HCT116 (cell line): Measurements from ENCODE around the gene DPY19L3. TPM values are rescaled to one million over a fixed set of nuclear protein-coding genes. Genes with fewer than 3 reads are reported as not detected.

Experiments used
- ATAC-seq: fragments of 200-7000 bp; cut with Tn5 transposase; 2 replicates; pipeline ENCODE4 v1.9.1; 2020; ENCODE audit warnings: mild to moderate bottlenecking, moderate library complexity
- BruUV-seq: library from RNA; stranded (reverse); fragments of 400-500 nt; replicated peaks from 2 replicates; lab custom pipeline; 2021; lab: Mats Ljungman, UMichigan
- CTCF ChIA-PET: fragments of 300-600 bp; sonication (Branson Sonifier 250); formaldehyde crosslinking; loops from one replicate; lab custom pipeline; 2021; ENCODE audit warnings: antibody characterized with exemption; lab: Charles Lee
- POLR2A ChIA-PET: fragments of 300-600, 350-600 bp; sonication (Branson Sonifier 250); formaldehyde crosslinking; loops from one replicate; lab custom pipeline; 2021; ENCODE audit warnings: antibody characterized with exemption; lab: Charles Lee
- RAD21 ChIA-PET, 2 experiments: fragments of 300-600 bp; sonication (Branson Sonifier 250); formaldehyde crosslinking; loops; one replicate each; lab custom pipeline; 2023; ENCODE audit warnings: low total read pairs in 2 of 2; ENCODE audit not compliant: uncharacterized antibody in 2 of 2, unreplicated experiment in 2 of 2, low non-redundant PET in 1 of 2; lab: Charles Lee
- DNase-seq: peaks from one replicate; pipeline ENCODE4 v3.0.0-alpha.2; 2010; ENCODE audit warnings: low read depth, low spot score
- H2AFZ ChIP-seq: fragments of 200-600 bp; shearing (Covaris generic), sonication (generic); 2 replicates; pipeline ENCODE4 v1.6.1; 2017; ENCODE audit warnings: low read depth, mixed run types, mixed read lengths, antibody characterized with exemption, low read length; ENCODE audit not compliant: poor library complexity, severe bottlenecking
- H3K27ac ChIP-seq: 2 replicates; pipeline ENCODE4 v1.5.1; 2012; ENCODE audit warnings: low read depth, low read length
- H3K27me3 ChIP-seq: fragments of 200-600 bp; sonication (generic); 2 replicates; pipeline ENCODE4 v1.6.1; 2016; ENCODE audit warnings: mixed run types, low read length, mixed read lengths; ENCODE audit not compliant: insufficient read depth
- H3K36me3 ChIP-seq, 2 experiments: fragments of 200-500 bp in 1 of 2; fragments of 200-600 bp in 1 of 2; sonication (Bioruptor generic) in 1 of 2; sonication (generic) in 1 of 2; 2 replicates each; pipeline versions ENCODE4 v1.5.1 to v1.6.1; 2014 to 2016; ENCODE audit warnings: low read length in 2 of 2, inconsistent platforms in 1 of 2, mixed read lengths in 1 of 2, mixed run types in 1 of 2; ENCODE audit not compliant: insufficient read depth in 2 of 2, control insufficient read depth in 1 of 2
- H3K4me1 ChIP-seq, 2 experiments: fragments of 200-600 bp in 1 of 2; sonication (generic) in 1 of 2; 2 replicates each; pipeline versions ENCODE4 v1.5.1 to v1.6.1; 2012 to 2017; ENCODE audit warnings: low read length in 2 of 2, inconsistent platforms in 1 of 2, mild to moderate bottlenecking in 1 of 2, mixed read lengths in 1 of 2, mixed run types in 1 of 2, moderate library complexity in 1 of 2; ENCODE audit not compliant: insufficient read depth in 2 of 2, control insufficient read depth in 1 of 2
- H3K4me2 ChIP-seq: fragments of 200-600 bp; sonication (generic); 2 replicates; pipeline ENCODE4 v1.6.1; 2017; ENCODE audit warnings: mixed run types, low read length, mixed read lengths
- H3K4me3 ChIP-seq, 2 experiments: fragments of 200-600 bp in 1 of 2; sonication (generic) in 1 of 2; replicated peaks in 1 of 2; 2 replicates each; pipeline ENCODE4 v1.5.1; 2011 to 2016; ENCODE audit warnings: low read length in 2 of 2, control low read depth in 1 of 2, low read depth in 1 of 2, mild to moderate bottlenecking in 1 of 2, mixed read lengths in 1 of 2, mixed run types in 1 of 2
- H3K79me2 ChIP-seq: fragments of 200-600 bp; sonication (generic); 2 replicates; pipeline ENCODE4 v1.6.1; 2017; ENCODE audit warnings: mild to moderate bottlenecking, mixed run types, low read length, moderate library complexity, mixed read lengths; ENCODE audit not compliant: insufficient read depth
- H3K9ac ChIP-seq: fragments of 200-600 bp; sonication (generic); 2 replicates; pipeline ENCODE4 v1.6.1; 2016; ENCODE audit warnings: low read length, mixed read lengths
- H3K9me2 ChIP-seq: fragments of 200-600 bp; sonication (generic), shearing (Covaris generic); 2 replicates; pipeline ENCODE4 v1.6.1; 2017; ENCODE audit warnings: mixed run types, mild to moderate bottlenecking, moderate library complexity; ENCODE audit not compliant: insufficient read depth
- H3K9me3 ChIP-seq, 2 experiments: fragments of 200-500 bp in 1 of 2; fragments of 200-600 bp in 1 of 2; sonication (Bioruptor generic) in 1 of 2; sonication (generic) in 1 of 2; 2 replicates each; pipeline ENCODE4 v1.6.1; 2014 to 2017; ENCODE audit warnings: low read length in 2 of 2, mixed read lengths in 2 of 2, inconsistent platforms in 1 of 2, low read depth in 1 of 2, mild to moderate bottlenecking in 1 of 2, mixed run types in 1 of 2, moderate library complexity in 1 of 2; ENCODE audit not compliant: control insufficient read depth in 1 of 2, insufficient read depth in 1 of 2
- H4K20me1 ChIP-seq: fragments of 200-600 bp; sonication (generic), shearing (Covaris generic); 2 replicates; pipeline ENCODE4 v1.6.1; 2017; ENCODE audit warnings: mixed run types, mild to moderate bottlenecking, moderate library complexity; ENCODE audit not compliant: insufficient read depth
- ATF3 ChIP-seq: IDR thresholded peaks from 2 replicates; pipeline ENCODE4 v1.6.1; 2012
- EGR1 ChIP-seq: IDR thresholded peaks from 2 replicates; pipeline ENCODE4 v1.6.1; 2012; ENCODE audit warnings: low read depth
- ELF1 ChIP-seq: IDR thresholded peaks from 2 replicates; pipeline ENCODE4 v1.6.1; 2012; ENCODE audit warnings: low read depth, borderline replicate concordance
- MAX ChIP-seq: IDR thresholded peaks from 2 replicates; pipeline ENCODE4 v1.6.1; 2012
- TCF7L2 ChIP-seq: IDR thresholded peaks from 2 replicates; pipeline ENCODE4 v1.7.0; 2011; ENCODE audit warnings: borderline replicate concordance, inconsistent platforms; ENCODE audit not compliant: insufficient read depth, insufficient read length; ENCODE audit errors: extremely low read depth
- intact Hi-C: fragments of 100-400 bp; cut with micrococcal nuclease; formaldehyde crosslinking; loops from 2 replicates; pipeline ENCODE4 v1.10.0; 2022
- total RNA-seq: library from RNA; stranded (reverse); gene quantifications from one replicate; pipeline ENCODE4 v1.2.1, GENCODE V29; 2021; ENCODE audit not compliant: unreplicated experiment
- TF ChIP-seq, protein P1 (sequence below): IDR thresholded peaks from 2 replicates; pipeline ENCODE4 v1.6.1; 2011; ENCODE audit warnings: mild to moderate bottlenecking, low read length, moderate library complexity; ENCODE audit not compliant: insufficient replicate concordance; ENCODE audit errors: extremely low read depth

Gene DPY19L3
- total RNA-seq, 1 experiment from 2014 or later: 14.5 TPM

GRCh38 chr19:32368787-32369186 is 36.8 kb upstream of the DPY19L3 start (continued):
- TF ChIP-seq ELF1: no peak

DNA sequence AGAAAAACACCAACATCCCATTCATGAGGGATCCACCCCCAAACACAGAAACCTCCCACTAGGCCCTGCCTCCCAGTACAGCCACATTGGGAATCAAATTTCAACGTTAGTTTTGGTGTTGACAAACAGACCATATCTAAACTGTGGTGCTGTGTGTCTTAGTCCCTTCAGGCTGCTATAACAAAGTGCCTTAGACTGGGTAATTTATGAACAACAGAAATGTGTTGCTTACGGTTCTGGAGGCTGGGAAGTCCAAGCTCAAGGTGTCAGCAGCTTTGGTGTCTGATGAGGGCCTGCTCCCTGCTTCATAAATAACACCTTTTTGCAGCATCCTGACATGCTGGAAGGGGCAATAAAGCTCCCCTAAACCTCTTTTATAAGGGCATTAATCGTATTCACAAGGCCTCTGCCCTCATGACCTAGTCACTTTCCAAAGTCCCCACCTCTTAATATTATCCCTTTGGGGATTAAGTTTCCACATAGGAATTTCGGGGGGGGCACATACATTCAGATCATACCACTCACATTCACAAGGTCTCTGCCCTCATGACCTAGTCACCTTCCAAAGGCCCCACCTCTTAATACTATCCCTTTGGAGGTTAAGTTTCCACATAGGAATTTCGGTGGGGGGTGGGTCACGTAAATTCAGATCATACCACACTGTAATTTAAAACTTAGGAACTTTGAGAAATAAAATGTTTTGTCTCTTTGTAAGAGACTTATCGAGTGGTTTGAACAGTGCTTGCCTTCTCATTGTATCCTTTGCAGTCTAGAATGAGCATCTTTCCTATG is 32.6 kb upstream of the DPY19L3 start:
- TF ChIP-seq ATF3 (no peak), EGR1 (no peak), MAX (no peak), TCF7L2 (no peak)
- TF ChIP-seq, protein P1, sequence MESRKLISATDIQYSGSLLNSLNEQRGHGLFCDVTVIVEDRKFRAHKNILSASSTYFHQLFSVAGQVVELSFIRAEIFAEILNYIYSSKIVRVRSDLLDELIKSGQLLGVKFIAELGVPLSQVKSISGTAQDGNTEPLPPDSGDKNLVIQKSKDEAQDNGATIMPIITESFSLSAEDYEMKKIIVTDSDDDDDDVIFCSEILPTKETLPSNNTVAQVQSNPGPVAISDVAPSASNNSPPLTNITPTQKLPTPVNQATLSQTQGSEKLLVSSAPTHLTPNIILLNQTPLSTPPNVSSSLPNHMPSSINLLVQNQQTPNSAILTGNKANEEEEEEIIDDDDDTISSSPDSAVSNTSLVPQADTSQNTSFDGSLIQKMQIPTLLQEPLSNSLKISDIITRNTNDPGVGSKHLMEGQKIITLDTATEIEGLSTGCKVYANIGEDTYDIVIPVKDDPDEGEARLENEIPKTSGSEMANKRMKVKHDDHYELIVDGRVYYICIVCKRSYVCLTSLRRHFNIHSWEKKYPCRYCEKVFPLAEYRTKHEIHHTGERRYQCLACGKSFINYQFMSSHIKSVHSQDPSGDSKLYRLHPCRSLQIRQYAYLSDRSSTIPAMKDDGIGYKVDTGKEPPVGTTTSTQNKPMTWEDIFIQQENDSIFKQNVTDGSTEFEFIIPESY: no peak
- peak overlapping the region in 1 of 2 experiments; percentile 42; a peak in 2 of 4 replicates for H3K4me3 ChIP-seq
- no peak for DNase-seq
- ATAC-seq: peak; percentile 2; the same call in 1 of the 2 replicates
- no TSS peak for BruUV-seq
- RAD21 ChIA-PET: no interaction called here
- peak overlapping the region; percentile 68 for H3K27ac ChIP-seq
- H4K20me1 ChIP-seq: no peaks in the 10 kb centered on the region
- CTCF ChIA-PET: no interaction called here
- peak overlapping the region; percentile 31 for H3K9ac ChIP-seq
- no peak overlapping the region for H2AFZ ChIP-seq
- intact Hi-C loops: no loop called here
- H3K4me2 ChIP-seq: peak overlapping the region; percentile 74
- H3K9me3 ChIP-seq: no peaks in the 10 kb centered on the region
- no peaks in the 10 kb centered on the region for H3K27me3 ChIP-seq
- no peaks in the 10 kb centered on the region for H3K9me2 ChIP-seq
- H3K79me2 ChIP-seq: peaks cover 68% of the 10 kb centered on the region
- POLR2A ChIA-PET: no interaction called here
- peaks cover 31 to 35% of the 10 kb centered on the region in 2 experiments for H3K4me1 ChIP-seq
- H3K36me3 ChIP-seq: peaks cover 0 to 14% of the 10 kb centered on the region in 2 experiments; a peak in 2 of 4 replicates
